Umbilical cord (tissue), 2 donors: ENCODE data around the gene SIGLEC7. TPM values are rescaled to one million over a fixed set of nuclear protein-coding genes. Genes with fewer than 3 reads are reported as not detected.

Experiments used
- DNase-seq: peaks from one replicate; pipeline ENCODE4 v3.0.0-alpha.2; 2015; ENCODE audit warnings: low spot score
- total RNA-seq: library from RNA; depleted of rRNA; stranded (reverse); fragments of >200 nt; gene quantifications from one replicate; pipeline ENCODE4 v1.2.3, GENCODE V29; 2014; ENCODE audit warnings: low replicate concordance; ENCODE audit not compliant: insufficient read depth

Gene SIGLEC7
- total RNA-seq, 1 donor from 2014 or later = 3.1 TPM

DNA sequence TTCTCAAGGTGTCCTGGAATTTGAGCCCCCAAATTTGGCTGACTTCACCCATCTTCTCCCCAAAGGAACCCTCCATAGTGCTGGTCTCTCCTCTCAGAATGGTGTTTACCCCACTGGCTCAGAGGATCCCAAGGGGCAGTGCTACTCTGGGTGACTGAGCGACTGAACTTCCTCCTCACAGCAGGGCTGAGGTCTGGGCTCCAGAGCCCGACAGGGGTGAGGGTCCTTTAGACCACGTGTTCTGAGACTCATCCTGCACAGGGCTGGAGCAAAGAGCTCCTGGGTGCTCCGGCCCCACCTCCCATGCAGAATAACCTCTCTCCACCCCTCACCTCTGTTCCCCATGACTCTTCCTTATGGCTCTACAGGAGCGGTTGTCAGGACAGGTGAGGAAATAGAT, 59.6 kb downstream of the SIGLEC7 start:
- no peak for DNase-seq

Other genes starting within 250 kb of the SIGLEC7 start
- 1.4 TPM for gene KLK4, start 230.9 kb upstream of the SIGLEC7 start, total RNA-seq
- not detected for gene KLK5, start 189.3 kb upstream of the SIGLEC7 start, total RNA-seq
- gene KLK6, start 172.7 kb upstream of the SIGLEC7 start, total RNA-seq = not detected
- 0.72 TPM for gene KLK7, start 158.4 kb upstream of the SIGLEC7 start, total RNA-seq
- not detected for gene KLK8, start 140.7 kb upstream of the SIGLEC7 start, total RNA-seq
- 0.24 TPM for gene KLK10, start 122.6 kb upstream of the SIGLEC7 start, total RNA-seq
- 3.9 TPM for gene KLK11, start 115.7 kb upstream of the SIGLEC7 start, total RNA-seq
- gene KLK12, start 107.3 kb upstream of the SIGLEC7 start, total RNA-seq = not detected
- gene KLK13, start 77.2 kb upstream of the SIGLEC7 start, total RNA-seq = not detected
- not detected for gene KLK14, start 59.4 kb upstream of the SIGLEC7 start, total RNA-seq
- 9.4 TPM for gene CTU1, start 33.9 kb upstream of the SIGLEC7 start, total RNA-seq
- gene SIGLEC9, start 17.4 kb upstream of the SIGLEC7 start, total RNA-seq = 2.2 TPM
- 5.3 TPM for gene CD33, start 82.8 kb downstream of the SIGLEC7 start, total RNA-seq
- not detected for gene SIGLECL1, start 108.8 kb downstream of the SIGLEC7 start, total RNA-seq
- 2.2 TPM for gene IGLON5, start 169.3 kb downstream of the SIGLEC7 start, total RNA-seq
- gene VSIG10L, start 199.8 kb downstream of the SIGLEC7 start, total RNA-seq = 1.2 TPM
- gene ETFB, start 224.1 kb downstream of the SIGLEC7 start, total RNA-seq = 26.7 TPM
- not detected for gene CLDND2, start 226.7 kb downstream of the SIGLEC7 start, total RNA-seq
- gene NKG7, start 230.4 kb downstream of the SIGLEC7 start, total RNA-seq = not detected
- gene LIM2, start 245.7 kb downstream of the SIGLEC7 start, total RNA-seq = not detected
- 2.4 TPM for gene C19orf84, start 248.3 kb downstream of the SIGLEC7 start, total RNA-seq